ENCODE measurements around the gene FOXI2.

Gene FOXI2

GRCh38 chr10:127736222-127736914 lies 617 bp upstream of the FOXI2 start:
- no peaks in the 10 kb centered on the region for H3K79me2 ChIP-seq (ENCODE audit: insufficient read depth, low read length)
- H3K4me2 ChIP-seq (ENCODE audit: insufficient read depth, low read length) = no peak overlapping the region
- H3K27ac ChIP-seq (ENCODE audit: low read length) = no peak overlapping the region
- no peaks in the 10 kb centered on the region for H4K20me1 ChIP-seq (ENCODE audit: insufficient read depth, low read length)
- no peak overlapping the region for H3K4me3 ChIP-seq (ENCODE audit: low read depth in 1 of 2, low read length in 2 of 2)
- no peak overlapping the region for H2AFZ ChIP-seq (ENCODE audit: low read depth, low read length)
- H3K9ac ChIP-seq (ENCODE audit: low read depth, low read length) = no peak overlapping the region
- H3K36me3 ChIP-seq (ENCODE audit: insufficient read depth, low read length) = no peaks in the 10 kb centered on the region
- H3K4me1 ChIP-seq (ENCODE audit: insufficient read depth, low read length) = no peaks in the 10 kb centered on the region
- no peak for DNase-seq
- no peaks in the 10 kb centered on the region for H3K27me3 ChIP-seq (ENCODE audit: insufficient read depth, low read length, poor library complexity)
- ATAC-seq (ENCODE audit: insufficient read depth, low read depth) = no peak
- peaks cover 4% of the 10 kb centered on the region for H3K9me3 ChIP-seq (ENCODE audit: insufficient read depth, low read length, severe bottlenecking)
- no peak for TF ChIP-seq EZH2 (IDR thresholded peaks at IDR 0.05; ENCODE audit: borderline replicate concordance, low read depth, low read length, severe bottlenecking)
- TF ChIP-seq, protein P1, sequence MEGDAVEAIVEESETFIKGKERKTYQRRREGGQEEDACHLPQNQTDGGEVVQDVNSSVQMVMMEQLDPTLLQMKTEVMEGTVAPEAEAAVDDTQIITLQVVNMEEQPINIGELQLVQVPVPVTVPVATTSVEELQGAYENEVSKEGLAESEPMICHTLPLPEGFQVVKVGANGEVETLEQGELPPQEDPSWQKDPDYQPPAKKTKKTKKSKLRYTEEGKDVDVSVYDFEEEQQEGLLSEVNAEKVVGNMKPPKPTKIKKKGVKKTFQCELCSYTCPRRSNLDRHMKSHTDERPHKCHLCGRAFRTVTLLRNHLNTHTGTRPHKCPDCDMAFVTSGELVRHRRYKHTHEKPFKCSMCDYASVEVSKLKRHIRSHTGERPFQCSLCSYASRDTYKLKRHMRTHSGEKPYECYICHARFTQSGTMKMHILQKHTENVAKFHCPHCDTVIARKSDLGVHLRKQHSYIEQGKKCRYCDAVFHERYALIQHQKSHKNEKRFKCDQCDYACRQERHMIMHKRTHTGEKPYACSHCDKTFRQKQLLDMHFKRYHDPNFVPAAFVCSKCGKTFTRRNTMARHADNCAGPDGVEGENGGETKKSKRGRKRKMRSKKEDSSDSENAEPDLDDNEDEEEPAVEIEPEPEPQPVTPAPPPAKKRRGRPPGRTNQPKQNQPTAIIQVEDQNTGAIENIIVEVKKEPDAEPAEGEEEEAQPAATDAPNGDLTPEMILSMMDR (IDR thresholded peaks at IDR 0.05; ENCODE audit: borderline replicate concordance, extremely low read depth, low read length, poor library complexity, severe bottlenecking) = no peak

DNA sequence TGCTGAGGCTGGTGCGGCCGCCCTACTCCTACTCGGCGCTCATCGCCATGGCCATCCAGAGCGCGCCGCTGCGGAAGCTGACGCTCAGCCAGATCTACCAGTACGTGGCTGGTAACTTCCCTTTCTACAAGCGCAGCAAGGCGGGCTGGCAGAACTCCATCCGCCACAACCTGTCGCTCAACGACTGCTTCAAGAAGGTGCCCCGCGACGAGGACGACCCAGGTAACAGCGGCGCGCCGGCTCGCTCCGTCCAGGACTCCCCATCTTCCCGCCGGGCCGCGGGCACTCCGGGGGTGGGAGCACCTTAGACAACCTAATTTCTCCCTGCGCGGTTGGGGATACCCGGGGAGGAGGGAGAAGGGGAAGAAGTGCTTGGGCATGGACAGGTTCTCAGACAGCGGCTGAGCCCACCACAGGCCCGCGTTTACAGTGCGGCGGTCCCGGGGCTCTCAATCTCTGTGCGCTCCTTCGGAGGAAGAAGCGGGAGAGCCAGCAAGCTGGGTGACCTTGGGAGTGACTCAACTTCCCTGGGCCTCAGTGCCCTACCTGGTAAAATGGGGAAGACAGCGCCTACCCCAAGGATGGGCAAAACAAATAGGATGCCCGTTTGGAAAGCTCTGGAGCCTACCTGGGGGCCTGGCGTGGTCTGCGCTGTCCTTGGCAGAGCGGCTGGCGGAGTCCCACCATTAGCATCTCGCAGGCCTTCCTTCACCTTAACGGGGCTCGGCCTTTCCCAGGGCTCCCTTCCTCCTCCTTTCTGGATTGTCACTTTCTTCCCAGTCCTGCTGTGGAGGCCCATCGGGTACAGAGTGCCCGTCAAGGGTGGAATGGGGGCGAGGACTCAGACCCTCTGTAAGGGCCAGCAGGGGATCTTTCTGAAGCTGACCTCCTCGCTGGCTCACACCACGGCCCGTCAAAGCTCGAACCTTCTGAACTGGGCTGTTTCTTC lies 852 bp downstream of the FOXI2 start:
- Histone ChIP-seq H3K4me3 (ENCODE audit: low read depth in 1 of 2, low read length in 2 of 2) (no peak overlapping the region), H2AFZ (ENCODE audit: low read depth, low read length) (no peak overlapping the region), H3K4me2 (ENCODE audit: insufficient read depth, low read length) (no peak overlapping the region), H3K9ac (ENCODE audit: low read depth, low read length) (no peak overlapping the region), H3K79me2 (ENCODE audit: insufficient read depth, low read length) (no peaks in the 10 kb centered on the region), H3K4me1 (ENCODE audit: insufficient read depth, low read length) (no peaks in the 10 kb centered on the region), H3K36me3 (ENCODE audit: insufficient read depth, low read length) (no peaks in the 10 kb centered on the region), H3K27me3 (ENCODE audit: insufficient read depth, low read length, poor library complexity) (no peaks in the 10 kb centered on the region), H3K27ac (ENCODE audit: low read length) (no peak overlapping the region), H4K20me1 (ENCODE audit: insufficient read depth, low read length) (no peaks in the 10 kb centered on the region), H3K9me3 (ENCODE audit: insufficient read depth, low read length, severe bottlenecking) (peaks cover 4% of the 10 kb centered on the region)
- DNase-seq (no peak), ATAC-seq (ENCODE audit: insufficient read depth, low read depth) (no peak)
- no peak for TF ChIP-seq EZH2 (IDR thresholded peaks at IDR 0.05; ENCODE audit: borderline replicate concordance, low read depth, low read length, severe bottlenecking)
- TF ChIP-seq, protein P1 (IDR thresholded peaks at IDR 0.05; ENCODE audit: borderline replicate concordance, extremely low read depth, low read length, poor library complexity, severe bottlenecking) = no peak

- no peaks in the 10 kb centered on the region for H4K20me1 ChIP-seq (ENCODE audit: insufficient read depth, low read length)
- no peaks in the 10 kb centered on the region for H3K79me2 ChIP-seq (ENCODE audit: insufficient read depth, low read length)
- no peak overlapping the region for H3K9ac ChIP-seq (ENCODE audit: low read depth, low read length)
- no peak overlapping the region for H3K4me2 ChIP-seq (ENCODE audit: insufficient read depth, low read length)
- H3K4me3 ChIP-seq (ENCODE audit: low read depth in 1 of 2, low read length in 2 of 2) = no peak overlapping the region
- no peaks in the 10 kb centered on the region for H3K36me3 ChIP-seq (ENCODE audit: insufficient read depth, low read length)
- H3K27me3 ChIP-seq (ENCODE audit: insufficient read depth, low read length, poor library complexity) = no peaks in the 10 kb centered on the region
- ATAC-seq (ENCODE audit: insufficient read depth, low read depth) (no peak), DNase-seq (no peak)
- no peak overlapping the region for H3K27ac ChIP-seq (ENCODE audit: low read length)
- H3K9me3 ChIP-seq (ENCODE audit: insufficient read depth, low read length, severe bottlenecking) = peaks cover 4% of the 10 kb centered on the region
- no peak overlapping the region for H2AFZ ChIP-seq (ENCODE audit: low read depth, low read length)
- TF ChIP-seq EZH2 (IDR thresholded peaks at IDR 0.05; ENCODE audit: borderline replicate concordance, low read depth, low read length, severe bottlenecking) = no peak
- TF ChIP-seq, protein P1 (IDR thresholded peaks at IDR 0.05; ENCODE audit: borderline replicate concordance, extremely low read depth, low read length, poor library complexity, severe bottlenecking) = no peak
- H3K4me1 ChIP-seq (ENCODE audit: insufficient read depth, low read length) = no peaks in the 10 kb centered on the region
These were observed 1.8 kb downstream of the FOXI2 start for GRCh38 chr10:127738512-127739424.

All from DND-41 (cell line).